ENCODE measurements around the gene TMCC1. TPM values are rescaled to one million over a fixed set of nuclear protein-coding genes. Genes with fewer than 3 reads are reported as not detected.

TMCC1 gene
- total and polyA plus RNA-seq, 10 of the 15 experiments (the other 5 are each of a cell fraction or from before 2014, with no cell fraction given) = 2.3 to 21.1 (median 8.4) TPM

GRCh38 chr3:129940086-129940485 is 46.6 kb upstream of the TMCC1 start (continued):
- no peak for TF ChIP-seq ZNF592 (IDR thresholded peaks at IDR 0.05)
- no peak for TF ChIP-seq SP1 (IDR thresholded peaks at IDR 0.05; ENCODE audit: low read depth, low read length)
- TF ChIP-seq SUPT20H (IDR thresholded peaks at IDR 0.05; ENCODE audit: borderline replicate concordance, control insufficient read depth, low read depth, low read length) = no peak

GRCh38 chr3:129938140-129938930 is 44.8 kb upstream of the TMCC1 start:
- DNase-seq (ENCODE audit: low read depth, low spot score) (no peak), ATAC-seq (no peak), FAIRE-seq (no peak)
- no TSS peak for BruUV-seq (replicated peaks)
- H3K4me2 ChIP-seq (ENCODE audit: control insufficient read depth, insufficient read depth) = no peak overlapping the region
- TF ChIP-seq SMARCA5 (IDR thresholded peaks at IDR 0.05) (no peak), BCL11A (IDR thresholded peaks at IDR 0.05; ENCODE audit: low read depth, low read length) (no peak), ZBTB11 (CRISPR knock-in tag; IDR thresholded peaks at IDR 0.05) (no peak), HDAC6 (IDR thresholded peaks at IDR 0.05; ENCODE audit: unreplicated experiment) (no peak), CTCF (IDR thresholded peaks at IDR 0.05 in 2 of 3, conservative IDR thresholded peaks at IDR 0.05 in 1 of 3; ENCODE audit: control insufficient read depth in 2 of 3, extremely low read depth in 1 of 3, insufficient read depth in 1 of 3, low read depth in 3 of 3, low read length in 3 of 3) (0 out of 6 replicates have a peak, but pooled peaks of 1 of the 3 experiments have one; percentile 9)
- POLR2A ChIA-PET = interaction anchor here (0.6 kb wide), 1 partner anchor 248 kb away, joined by 3 read pairs; no protein-coding TSS in a partner anchor
- no peak overlapping the region for H3K27ac ChIP-seq (ENCODE audit: control insufficient read depth, insufficient read depth)
- H3K79me2 ChIP-seq (ENCODE audit: control insufficient read depth, insufficient read depth, low read length) = no peaks in the 10 kb centered on the region
- no peaks in the 10 kb centered on the region for H3K9me3 ChIP-seq (replicated peaks; ENCODE audit: control insufficient read depth, insufficient read depth, low read length)
- no peaks in the 10 kb centered on the region; a peak in 1 of 4 replicates for H3K27me3 ChIP-seq (replicated peaks in 1 of 2; ENCODE audit: control insufficient read depth in 2 of 2, insufficient read depth in 2 of 2, low read length in 1 of 2)
- WGBS (ENCODE audit: insufficient coverage, insufficient replicate concordance, low lambda C conversion rate, missing lambda C conversion rate) = 70% methylated on average over 8 of the region's 8 CpGs
- RAD21 ChIA-PET (ENCODE audit: unreplicated experiment) = no interaction called here
- no peaks in the 10 kb centered on the region for H4K20me1 ChIP-seq (ENCODE audit: control insufficient read depth, insufficient read depth)
- SMC1A ChIA-PET (ENCODE audit: uncharacterized antibody, unreplicated experiment) = no interaction called here
- intact Hi-C loops (cut with micrococcal nuclease; ENCODE audit: unreplicated experiment) = no loop called here
- H3K36me3 ChIP-seq (ENCODE audit: control insufficient read depth in 2 of 2, insufficient read depth in 2 of 2, low read length in 1 of 2) = no peaks in the 10 kb centered on the region
- in situ Hi-C loops (cut with MboI) = loop anchor here (5.0 kb wide), 1 partner anchor 306 kb away; no protein-coding TSS in a partner anchor
- CTCF ChIA-PET = no interaction called here
- no peak overlapping the region for H3K4me3 ChIP-seq
- no peak overlapping the region for H3K9ac ChIP-seq (ENCODE audit: control insufficient read depth, insufficient read depth, low read length)
- no peak overlapping the region for H2AFZ ChIP-seq (ENCODE audit: control insufficient read depth, low read depth, low read length)
- H3K4me1 ChIP-seq (ENCODE audit: control insufficient read depth, insufficient read depth, low read length) = no peaks in the 10 kb centered on the region

Data from GM12878 (cell line).